MM.1S (cell line): ENCODE results near the gene RXRA.

ENCODE experiments used
- DNase-seq: peaks from one replicate; pipeline ENCODE4 v3.0.0-alpha.2; 2015
- H2AFZ ChIP-seq: fragments of 300-600 bp; sonication (generic); 2 replicates; pipeline ENCODE4 v1.6.0; 2016; ENCODE audit warnings: antibody characterized with exemption, low read length
- H3F3A ChIP-seq: fragments of 300-600 bp; sonication (generic); 2 replicates; pipeline ENCODE4 v1.6.1; 2016; ENCODE audit warnings: mild to moderate bottlenecking, antibody characterized with exemption, low read length, moderate library complexity, mixed read lengths; ENCODE audit not compliant: insufficient read depth
- H3K27ac ChIP-seq: fragments of 300-600 bp; sonication (generic); 2 replicates; pipeline ENCODE4 v1.5.1; 2016; ENCODE audit warnings: mild to moderate bottlenecking, low read length
- H3K27me3 ChIP-seq: fragments of 300-600 bp; sonication (generic); replicated peaks from 2 replicates; pipeline ENCODE4 v1.6.0; 2016; ENCODE audit warnings: low read length; ENCODE audit not compliant: insufficient read depth
- H3K36me3 ChIP-seq: fragments of 300-600 bp; sonication (generic); replicated peaks from 2 replicates; pipeline ENCODE4 v1.6.1; 2016; ENCODE audit warnings: mild to moderate bottlenecking, low read length, mixed read lengths; ENCODE audit not compliant: insufficient read depth
- H3K4me1 ChIP-seq: fragments of 300-600 bp; sonication (generic); 2 replicates; pipeline ENCODE4 v1.6.1; 2016; ENCODE audit warnings: low read length, mixed read lengths
- H3K4me2 ChIP-seq: fragments of 300-600 bp; sonication (generic); 2 replicates; pipeline ENCODE4 v1.6.0; 2016; ENCODE audit warnings: low read depth, low read length
- H3K4me3 ChIP-seq: fragments of 300-600 bp; sonication (generic); 2 replicates; pipeline ENCODE4 v1.5.1; 2016; ENCODE audit warnings: low read length, mixed read lengths
- H3K79me2 ChIP-seq: fragments of 300-600 bp; sonication (generic); 2 replicates; pipeline ENCODE4 v1.6.1; 2016; ENCODE audit warnings: mixed run types, low read length, mixed read lengths
- H3K9ac ChIP-seq: fragments of 300-600 bp; sonication (generic); 2 replicates; pipeline ENCODE4 v1.6.1; 2016; ENCODE audit warnings: low read length, mixed read lengths
- H3K9me2 ChIP-seq: fragments of 300-600 bp; sonication (generic); replicated peaks from 2 replicates; pipeline ENCODE4 v1.6.1; 2016; ENCODE audit warnings: mild to moderate bottlenecking, low read length, mixed read lengths; ENCODE audit not compliant: insufficient read depth
- H3K9me3 ChIP-seq: fragments of 300-600 bp; sonication (generic); replicated peaks from 2 replicates; pipeline ENCODE4 v1.6.1; 2016; ENCODE audit warnings: mild to moderate bottlenecking, low read length, mixed read lengths; ENCODE audit not compliant: insufficient read depth
- H4K20me1 ChIP-seq: fragments of 300-600 bp; sonication (generic); 2 replicates; pipeline ENCODE4 v1.6.1; 2016; ENCODE audit warnings: mild to moderate bottlenecking, low read length, moderate library complexity, mixed read lengths; ENCODE audit not compliant: insufficient read depth
- EZH2 ChIP-seq: fragments of 300-600 bp; sonication (generic); optimal IDR thresholded peaks from 2 replicates; pipeline ENCODE3; 2017; ENCODE audit warnings: low read depth, mild to moderate bottlenecking, antibody characterized with exemption, low read length, mixed read lengths
- EZH2phosphoT487 ChIP-seq: fragments of 300-600 bp; sonication (generic); IDR thresholded peaks from 2 replicates; pipeline ENCODE4 v1.6.1; 2018; ENCODE audit warnings: antibody characterized with exemption, low read length
- TF ChIP-seq, protein P1 (sequence below): fragments of 300-600 bp; sonication (generic); IDR thresholded peaks from 2 replicates; pipeline ENCODE4 v1.5.1; 2016; ENCODE audit warnings: antibody characterized with exemption, low read length, mixed read lengths

RXRA gene

DNA sequence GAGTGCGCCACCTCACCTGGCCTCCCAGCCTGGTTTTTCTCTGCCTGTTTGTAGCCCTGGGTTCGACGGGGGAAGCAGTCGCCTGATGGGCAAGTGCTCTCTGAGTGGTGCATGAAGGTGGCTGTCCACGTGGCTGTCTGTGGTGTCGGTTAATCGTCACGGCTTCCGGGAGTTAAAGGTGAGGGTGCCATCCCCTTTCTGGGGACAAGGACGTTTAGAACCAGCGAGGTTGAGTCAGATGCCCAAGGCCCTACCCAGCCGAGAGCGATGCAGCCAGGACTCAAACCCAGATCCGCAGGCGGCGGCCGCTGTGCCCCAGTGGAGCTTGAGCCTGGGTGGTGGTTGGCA, 47.7 kb downstream of the RXRA start:
- no peaks in the 10 kb centered on the region for H3K27me3 ChIP-seq
- no peak overlapping the region for H3K27ac ChIP-seq
- H4K20me1 ChIP-seq, result no peaks in the 10 kb centered on the region
- no peaks in the 10 kb centered on the region; the same call in 1 of the 2 replicates for H3K79me2 ChIP-seq
- no peaks in the 10 kb centered on the region for H3K36me3 ChIP-seq
- TF ChIP-seq EZH2phosphoT487 (no peak), EZH2 (no peak)
- TF ChIP-seq, protein P1, sequence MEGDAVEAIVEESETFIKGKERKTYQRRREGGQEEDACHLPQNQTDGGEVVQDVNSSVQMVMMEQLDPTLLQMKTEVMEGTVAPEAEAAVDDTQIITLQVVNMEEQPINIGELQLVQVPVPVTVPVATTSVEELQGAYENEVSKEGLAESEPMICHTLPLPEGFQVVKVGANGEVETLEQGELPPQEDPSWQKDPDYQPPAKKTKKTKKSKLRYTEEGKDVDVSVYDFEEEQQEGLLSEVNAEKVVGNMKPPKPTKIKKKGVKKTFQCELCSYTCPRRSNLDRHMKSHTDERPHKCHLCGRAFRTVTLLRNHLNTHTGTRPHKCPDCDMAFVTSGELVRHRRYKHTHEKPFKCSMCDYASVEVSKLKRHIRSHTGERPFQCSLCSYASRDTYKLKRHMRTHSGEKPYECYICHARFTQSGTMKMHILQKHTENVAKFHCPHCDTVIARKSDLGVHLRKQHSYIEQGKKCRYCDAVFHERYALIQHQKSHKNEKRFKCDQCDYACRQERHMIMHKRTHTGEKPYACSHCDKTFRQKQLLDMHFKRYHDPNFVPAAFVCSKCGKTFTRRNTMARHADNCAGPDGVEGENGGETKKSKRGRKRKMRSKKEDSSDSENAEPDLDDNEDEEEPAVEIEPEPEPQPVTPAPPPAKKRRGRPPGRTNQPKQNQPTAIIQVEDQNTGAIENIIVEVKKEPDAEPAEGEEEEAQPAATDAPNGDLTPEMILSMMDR, result no peak
- no peak overlapping the region for H3K4me2 ChIP-seq
- H2AFZ ChIP-seq, result no peak overlapping the region
- H3K4me3 ChIP-seq, result no peak overlapping the region
- H3K9ac ChIP-seq, result no peak overlapping the region
- H3K4me1 ChIP-seq, result no peaks in the 10 kb centered on the region
- H3K9me3 ChIP-seq, result no peaks in the 10 kb centered on the region
- no peaks in the 10 kb centered on the region for H3F3A ChIP-seq
- H3K9me2 ChIP-seq, result no peaks in the 10 kb centered on the region
- no peak for DNase-seq

DNA sequence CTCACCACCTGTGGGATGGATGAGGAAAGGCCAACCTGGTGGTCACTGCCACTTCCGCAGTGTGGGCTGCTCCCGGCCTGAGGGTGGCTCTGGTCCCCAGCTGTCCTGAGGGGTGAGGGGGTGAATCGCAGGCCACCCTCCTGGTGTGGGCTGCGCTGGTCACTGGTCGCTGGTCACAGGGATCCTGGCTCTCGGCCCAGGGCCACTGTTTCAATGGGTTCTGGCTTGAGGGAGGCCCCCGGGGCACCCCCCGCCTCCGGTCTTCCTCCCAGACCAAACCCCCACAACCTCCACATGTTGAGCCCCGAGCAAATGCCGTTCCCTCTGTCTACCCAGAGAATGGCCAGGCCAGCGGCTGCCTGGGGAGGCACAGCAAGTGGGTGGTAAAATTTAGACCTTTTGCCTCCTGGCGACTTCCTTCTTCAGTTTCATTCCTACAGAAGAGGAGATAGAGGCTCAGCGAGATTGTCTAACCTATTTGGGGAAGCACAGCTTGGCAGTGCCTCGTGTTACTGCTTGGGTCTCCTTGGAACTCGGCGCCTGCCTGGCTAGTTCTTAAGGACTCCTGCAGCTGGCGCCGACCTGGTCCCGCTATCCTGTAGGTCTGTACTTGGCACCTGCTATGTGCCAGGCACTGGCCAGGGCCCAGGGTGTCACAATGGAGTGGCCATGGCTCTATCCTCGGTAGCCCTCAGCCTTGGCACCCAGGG, 48.2 kb downstream of the RXRA start:
- no peaks in the 10 kb centered on the region for H3K4me1 ChIP-seq
- H3K27ac ChIP-seq, result no peak overlapping the region

DNA sequence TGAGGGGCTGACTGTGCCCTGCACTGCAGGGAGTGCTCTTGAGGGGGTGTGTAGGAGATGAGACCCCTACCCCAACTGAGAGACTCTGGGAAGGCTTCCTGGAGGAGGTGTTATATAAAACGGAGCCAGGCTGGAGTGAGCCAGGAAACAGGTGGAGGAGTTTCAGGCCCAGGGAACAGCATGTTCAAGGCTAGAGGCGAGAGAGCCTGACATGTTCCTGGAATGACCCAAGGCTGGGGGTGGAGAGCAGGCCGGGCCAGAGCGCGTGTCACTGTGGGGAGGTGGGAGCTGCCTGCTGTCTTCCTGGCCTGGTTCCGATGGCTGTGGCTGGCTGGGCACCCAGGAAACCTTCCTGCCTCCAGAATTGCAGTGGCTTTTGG, 48.7 kb downstream of the RXRA start:
- H3K9me2 ChIP-seq, result no peaks in the 10 kb centered on the region
- no peak overlapping the region for H3K27ac ChIP-seq
- no peaks in the 10 kb centered on the region for H3K9me3 ChIP-seq
- H3F3A ChIP-seq, result no peaks in the 10 kb centered on the region
- no peaks in the 10 kb centered on the region for H3K27me3 ChIP-seq
- DNase-seq, result no peak
- H3K4me2 ChIP-seq, result no peak overlapping the region
- H2AFZ ChIP-seq, result no peak overlapping the region
- no peaks in the 10 kb centered on the region for H4K20me1 ChIP-seq
- no peak overlapping the region for H3K9ac ChIP-seq
- TF ChIP-seq EZH2phosphoT487 (no peak), EZH2 (no peak)
- TF ChIP-seq, protein P1, result no peak
- no peak overlapping the region for H3K4me3 ChIP-seq
- H3K4me1 ChIP-seq, result no peaks in the 10 kb centered on the region
- no peaks in the 10 kb centered on the region for H3K36me3 ChIP-seq
- H3K79me2 ChIP-seq, result no peaks in the 10 kb centered on the region; the same call in 1 of the 2 replicates

More for the DNA sequence above, 48.2 kb downstream of the RXRA start:
- Histone ChIP-seq H3K9ac (no peak overlapping the region), H3K4me3 (no peak overlapping the region), H4K20me1 (no peaks in the 10 kb centered on the region), H2AFZ (no peak overlapping the region), H3K9me2 (no peaks in the 10 kb centered on the region), H3F3A (no peaks in the 10 kb centered on the region), H3K79me2 (no peaks in the 10 kb centered on the region; the same call in 1 of the 2 replicates), H3K9me3 (no peaks in the 10 kb centered on the region), H3K4me2 (no peak overlapping the region), H3K36me3 (no peaks in the 10 kb centered on the region), H3K27me3 (no peaks in the 10 kb centered on the region)
- no peak for DNase-seq
- TF ChIP-seq EZH2phosphoT487 (no peak), EZH2 (no peak)
- TF ChIP-seq, protein P1, result no peak
